UCSD-AML1 (cell line): Measurements from ENCODE around the gene RBM14.
"Not testable (repeated sequence)": the region's sequence is repeated elsewhere in the genome, so short reads cannot be mapped to it uniquely, and the experiment has no call there.

Experiments used
- DNase-seq: peaks from one replicate; lab custom pipeline; 2025; ENCODE audit not compliant: unreplicated experiment; lab: John Stamatoyannopoulos, UW

The RBM14 gene

GRCh38 chr11:66595245-66595904 lies 21.1 kb upstream of the RBM14 start:
- DNase-seq, result no peak

GRCh38 chr11:66598993-66599392 lies 17.4 kb upstream of the RBM14 start:
- no peak for DNase-seq

- DNase-seq, result no peak
Measured at GRCh38 chr11:66600219-66600618, 16.2 kb upstream of the RBM14 start.

GRCh38 chr11:66600631-66601233 lies 15.7 kb upstream of the RBM14 start:
- DNase-seq, result no peak

- no peak for DNase-seq
Measured at GRCh38 chr11:66603072-66603471, 13.4 kb upstream of the RBM14 start.

GRCh38 chr11:66604155-66604554 lies 12.3 kb upstream of the RBM14 start:
- no peak for DNase-seq

- not testable (repeated sequence) for DNase-seq
Measured at GRCh38 chr11:66606608-66607007, 9.8 kb upstream of the RBM14 start.

- no peak for DNase-seq
Measured at GRCh38 chr11:66607126-66607834, 9.2 kb upstream of the RBM14 start.

GRCh38 chr11:66609721-66610617 lies 6.5 kb upstream of the RBM14 start:
- no peak for DNase-seq

- DNase-seq, result no peak
Measured at GRCh38 chr11:66612458-66612857, 4.0 kb upstream of the RBM14 start.

- no peak for DNase-seq
Measured at GRCh38 chr11:66614073-66614472, 2.4 kb upstream of the RBM14 start.

GRCh38 chr11:66617155-66617834 lies 865 bp downstream of the RBM14 start:
- DNase-seq, result no peak

- no peak for DNase-seq
Measured at GRCh38 chr11:66619080-66619554, 2.7 kb downstream of the RBM14 start.

- DNase-seq, result no peak
Measured at GRCh38 chr11:66624450-66624849, 8.0 kb downstream of the RBM14 start.

- no peak for DNase-seq
Measured at GRCh38 chr11:66625041-66625751, 8.8 kb downstream of the RBM14 start.

- no peak for DNase-seq
Measured at GRCh38 chr11:66625752-66626149, 9.3 kb downstream of the RBM14 start.

- DNase-seq, result no peak
Measured at GRCh38 chr11:66626382-66626781, 10.0 kb downstream of the RBM14 start.

- no peak for DNase-seq
Measured at GRCh38 chr11:66626926-66627325, 10.5 kb downstream of the RBM14 start.

GRCh38 chr11:66628061-66628603 lies 11.7 kb downstream of the RBM14 start:
- no peak for DNase-seq

- DNase-seq, result no peak
Measured at GRCh38 chr11:66629356-66629755, 12.9 kb downstream of the RBM14 start.
